Choroid plexus epithelial cell (primary cell): Measurements from ENCODE around the gene TEX2.
A peak's percentile ranks its signal among the peaks of the same experiment; 100 is the strongest.

Experiments used
- DNase-seq: peaks from one replicate; pipeline ENCODE4 v3.0.0-alpha.2; 2010; ENCODE audit warnings: low read depth
- H3K4me3 ChIP-seq: 2 replicates; pipeline ENCODE4 v1.5.1; 2011; ENCODE audit warnings: low read depth, mild to moderate bottlenecking, control low read depth, low read length, moderate library complexity
- CTCF ChIP-seq: conservative IDR thresholded peaks from 2 replicates; pipeline ENCODE4 v1.5.1; 2011; ENCODE audit warnings: low read depth, mild to moderate bottlenecking, control low read depth, inconsistent platforms, low read length, moderate library complexity

Gene TEX2

GRCh38 chr17:64203630-64204029, 59.4 kb downstream of the TEX2 start:
- no peak for TF ChIP-seq CTCF
- DNase-seq = no peak
- H3K4me3 ChIP-seq = no peak overlapping the region

DNA sequence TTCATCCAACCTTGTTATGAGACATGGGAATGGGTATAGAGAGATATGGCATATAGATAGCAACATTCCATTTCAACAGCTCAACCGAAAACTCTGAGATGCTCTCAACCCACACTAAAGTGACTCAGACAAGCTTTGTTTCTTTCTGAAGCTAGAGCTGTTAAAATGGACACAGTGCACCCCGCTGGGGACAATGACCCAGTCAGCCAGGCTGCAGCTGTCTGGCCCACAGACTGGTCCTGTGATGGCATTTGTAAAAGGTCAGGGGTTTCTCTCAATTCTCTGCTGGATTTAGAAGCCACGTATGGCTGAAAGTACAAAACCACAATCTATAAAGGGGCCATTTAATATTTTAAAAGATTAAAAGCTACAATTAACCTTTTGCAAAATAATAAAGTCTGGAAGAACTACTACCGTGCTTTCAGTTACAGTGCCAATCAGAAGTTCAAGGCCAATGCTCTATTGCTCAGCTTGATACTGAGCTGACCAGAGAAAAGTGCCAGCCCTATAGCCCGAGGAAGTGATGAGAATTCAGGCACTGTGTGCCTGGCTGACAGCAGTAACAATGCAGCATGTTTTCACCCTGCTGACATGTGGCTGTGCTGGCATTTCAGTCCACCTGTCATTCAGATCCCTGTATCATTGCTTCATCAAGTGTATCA, 60.2 kb downstream of the TEX2 start:
- TF ChIP-seq CTCF = no peak
- peak; percentile 84 for DNase-seq

GRCh38 chr17:64200080-64201032, 62.7 kb downstream of the TEX2 start:
- TF ChIP-seq CTCF = no peak
- H3K4me3 ChIP-seq = no peak overlapping the region
- peak; percentile 49 for DNase-seq

More for the DNA sequence above, 60.2 kb downstream of the TEX2 start:
- H3K4me3 ChIP-seq = no peak overlapping the region

GRCh38 chr17:64198331-64199090, 64.5 kb downstream of the TEX2 start:
- TF ChIP-seq CTCF = no peak
- no peak overlapping the region for H3K4me3 ChIP-seq
- DNase-seq = no peak

DNA sequence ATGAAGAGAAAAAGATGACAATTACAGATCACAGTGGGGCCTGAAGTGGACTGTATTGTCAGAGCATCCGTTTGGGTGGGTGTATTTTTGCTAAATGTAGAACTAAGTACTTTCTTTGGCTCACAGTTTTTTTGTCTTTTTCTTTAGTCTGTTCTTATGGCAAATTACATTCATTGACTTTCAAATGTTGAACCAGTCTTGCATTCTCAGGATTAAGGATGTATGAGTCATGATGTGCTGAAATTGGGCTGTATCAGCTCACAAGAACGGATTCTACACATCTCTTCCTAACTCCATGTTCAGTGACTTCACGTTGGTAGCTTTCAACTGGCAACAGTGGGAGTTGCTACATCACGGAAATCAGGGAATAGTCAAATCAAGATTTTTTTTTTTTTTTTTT, 66.5 kb downstream of the TEX2 start:
- DNase-seq = peak; percentile 85
- no peak overlapping the region for H3K4me3 ChIP-seq
- no peak for TF ChIP-seq CTCF

DNA sequence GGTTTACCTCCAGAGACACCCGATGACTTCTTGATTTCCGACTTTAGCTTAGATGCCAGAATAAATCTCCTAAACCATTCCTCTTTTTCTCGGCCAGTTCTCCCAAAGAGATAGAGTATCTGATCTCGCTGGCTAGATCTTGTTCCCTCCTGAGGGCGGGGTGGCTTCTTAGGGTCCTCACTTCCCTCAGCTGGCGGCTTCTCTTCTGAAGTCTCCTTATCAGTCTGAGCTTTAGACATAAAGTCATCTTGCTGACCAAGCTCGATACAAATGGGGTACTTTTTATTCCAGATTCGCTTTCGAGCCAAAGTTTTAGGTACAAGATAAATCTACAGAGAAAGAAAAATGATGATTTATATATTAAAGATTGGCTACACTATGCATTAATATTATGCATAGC, 69.5 kb downstream of the TEX2 start:
- TF ChIP-seq CTCF = no peak

More for the DNA sequence above, 69.5 kb downstream of the TEX2 start:
- DNase-seq = no peak
- no peak overlapping the region for H3K4me3 ChIP-seq
